NCI-H1092 (cell line): Measurements from ENCODE around the gene DCDC2C.
A peak's percentile ranks its signal among the peaks of the same experiment; 100 is the strongest.

ENCODE experiments used
- DNase-seq: peaks from one replicate; lab custom pipeline; 2025; lab: John Stamatoyannopoulos, UW

Gene DCDC2C

DNA sequence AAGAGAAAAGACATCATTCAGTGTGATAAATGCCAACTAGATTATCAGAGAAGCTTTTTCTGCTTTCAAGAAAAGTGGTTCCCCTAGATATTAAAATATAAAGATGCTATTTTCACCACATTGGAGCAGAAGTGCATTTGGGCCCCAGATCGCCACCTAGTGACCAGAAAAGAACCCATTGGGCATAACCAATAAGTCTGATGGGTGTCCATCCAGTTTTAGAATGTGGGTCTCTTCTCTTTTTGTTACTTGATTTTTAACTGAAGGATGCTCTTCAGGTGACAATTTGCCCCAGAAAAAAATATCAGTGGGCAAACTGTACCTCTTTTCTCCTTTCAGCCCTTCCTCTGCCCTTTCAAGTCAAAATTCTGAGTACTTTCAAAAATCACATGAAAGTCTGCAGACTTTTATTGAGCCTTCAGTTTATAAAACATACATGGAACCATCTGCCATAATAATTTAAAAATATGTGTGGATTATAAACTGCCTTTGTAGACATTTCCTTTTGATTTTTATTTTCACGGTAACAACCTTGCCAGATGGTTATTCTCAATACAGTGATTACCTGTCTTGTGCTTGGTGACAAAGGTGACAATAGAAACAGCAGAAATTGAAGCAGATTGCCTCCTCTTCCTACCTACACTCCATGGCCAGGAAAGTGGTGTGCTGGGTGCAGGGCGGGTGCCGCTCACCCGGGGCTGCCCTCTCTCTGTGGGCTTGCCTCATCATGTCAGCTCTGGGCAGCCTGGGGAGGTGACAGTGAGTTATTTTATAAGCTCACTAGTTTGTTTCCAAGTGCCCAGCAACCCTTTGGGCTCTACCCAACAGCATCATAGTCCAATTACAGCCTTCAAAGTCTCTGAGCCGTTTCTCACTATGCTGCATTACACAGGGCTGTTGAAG is 124.5 kb downstream of the DCDC2C start:
- no peak for DNase-seq

DNA sequence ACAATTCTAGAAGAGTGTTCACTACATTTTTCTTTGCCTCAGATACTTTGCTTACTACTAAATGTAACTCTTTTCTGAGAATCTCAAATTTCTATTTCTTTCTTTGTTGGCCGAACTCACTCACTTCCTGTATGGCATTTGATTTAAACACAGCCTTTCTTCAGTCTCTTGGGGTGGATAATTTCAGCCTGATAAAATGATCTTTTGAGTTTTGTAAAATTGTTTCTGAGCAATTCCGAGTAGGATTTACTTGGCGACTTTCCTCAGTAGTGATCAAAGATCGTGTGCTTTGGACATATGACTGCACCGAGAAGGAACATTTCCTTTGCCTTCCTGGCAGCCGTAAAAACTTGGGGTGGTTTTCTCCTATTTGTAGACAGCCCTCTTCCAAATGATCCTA is 127.4 kb downstream of the DCDC2C start:
- no peak for DNase-seq

DNA sequence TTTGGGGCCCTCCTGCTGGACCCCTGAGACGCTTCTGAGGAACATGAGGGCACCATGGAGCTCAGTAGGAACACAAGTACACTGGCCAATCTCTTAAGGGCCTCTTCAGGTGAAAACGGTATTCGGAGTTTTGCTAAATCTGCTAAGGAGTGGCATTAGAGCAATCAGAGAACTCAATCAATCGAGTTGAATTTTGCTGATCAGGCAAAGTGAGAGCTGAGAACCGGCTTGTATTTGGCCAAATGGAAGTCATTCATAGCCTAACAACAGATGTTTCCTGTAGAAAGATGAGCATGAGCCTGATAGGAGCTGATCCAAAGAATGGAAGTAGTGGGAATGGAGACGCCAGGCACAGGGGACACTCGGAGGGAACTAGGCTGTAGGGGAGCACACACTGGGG is 133.7 kb downstream of the DCDC2C start:
- no peak for DNase-seq

- DNase-seq, result no peak
These were observed 135.0 kb downstream of the DCDC2C start for GRCh38 chr2:3838348-3838747.

DNA sequence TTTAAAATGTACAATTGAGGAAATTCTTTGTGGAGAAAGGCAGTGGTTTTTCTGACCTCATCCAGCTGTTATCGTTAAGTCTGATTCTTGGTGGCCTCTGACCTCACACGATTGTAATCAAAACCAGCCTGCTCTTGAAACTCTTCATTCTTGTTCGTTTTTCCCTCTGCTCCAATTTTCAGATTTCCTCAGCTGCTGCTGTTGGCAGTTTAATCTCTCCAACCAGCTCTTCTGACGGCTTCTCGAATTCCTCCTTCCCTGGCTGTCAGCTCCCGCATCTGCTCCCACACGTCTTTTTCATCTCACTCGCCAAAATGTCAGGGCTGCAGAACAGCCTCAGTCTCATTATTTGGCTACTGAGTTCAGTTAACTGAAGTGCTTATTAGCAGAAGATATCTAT is 136.1 kb downstream of the DCDC2C start:
- DNase-seq, result no peak

DNA sequence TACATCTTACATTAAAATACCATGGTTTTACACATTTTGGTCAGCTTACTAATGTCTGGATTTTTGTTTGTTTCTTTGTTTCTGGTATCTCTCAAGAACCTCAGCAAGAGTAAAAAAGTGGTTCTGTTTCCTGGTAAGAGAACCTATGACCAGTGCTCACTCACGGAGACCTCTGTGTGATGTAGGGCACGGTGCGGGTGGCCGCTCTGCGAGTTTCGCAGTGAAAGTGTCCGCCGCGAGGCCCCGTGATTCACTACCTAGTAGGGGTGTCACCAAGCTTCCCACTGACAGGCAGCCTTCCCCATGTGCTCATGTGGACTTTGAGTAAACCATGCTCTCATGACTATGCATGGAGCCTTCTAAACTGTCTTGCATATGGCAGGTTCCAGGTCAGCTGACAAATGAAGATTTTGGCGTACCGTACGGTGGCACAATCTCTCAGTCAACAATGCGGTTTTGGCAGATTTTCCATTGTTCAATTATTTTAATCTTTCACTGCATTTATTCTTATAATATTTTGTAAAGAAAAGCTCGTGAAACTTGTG is 137.3 kb downstream of the DCDC2C start:
- DNase-seq, result no peak

DNA sequence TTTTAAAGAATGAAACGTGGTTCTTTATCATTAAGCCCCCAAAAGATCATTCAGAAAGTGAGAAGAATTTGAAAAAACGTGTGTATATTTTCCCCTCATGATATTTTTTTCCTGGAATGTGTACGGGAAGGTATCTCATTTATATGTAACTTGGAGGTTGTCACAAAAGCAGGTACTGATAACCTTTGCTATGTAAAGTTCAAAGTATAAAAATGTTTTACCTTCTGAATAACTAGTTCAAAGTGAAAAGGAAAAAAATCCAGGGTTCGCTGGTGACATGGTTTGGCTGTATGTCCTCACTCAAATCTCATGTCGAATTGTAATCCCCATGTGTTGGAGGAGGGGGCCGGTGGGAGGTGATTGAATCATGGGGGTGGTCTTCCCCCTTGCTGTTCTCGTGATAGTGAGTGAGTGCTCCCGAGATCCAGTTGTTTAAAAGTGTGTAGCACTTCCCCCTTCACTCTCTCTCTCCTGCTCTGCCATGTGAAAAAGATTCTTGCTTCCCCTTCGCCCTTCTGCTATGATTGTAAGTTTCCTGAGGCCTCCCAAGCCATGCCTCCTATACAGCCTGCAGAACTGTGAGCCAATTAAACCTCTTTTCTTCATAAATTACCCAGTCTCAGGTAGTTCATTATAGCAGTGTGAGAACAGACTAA is 144.2 kb downstream of the DCDC2C start:
- DNase-seq, result no peak

GRCh38 chr2:3848776-3849175 is 145.4 kb downstream of the DCDC2C start:
- no peak for DNase-seq

DNA sequence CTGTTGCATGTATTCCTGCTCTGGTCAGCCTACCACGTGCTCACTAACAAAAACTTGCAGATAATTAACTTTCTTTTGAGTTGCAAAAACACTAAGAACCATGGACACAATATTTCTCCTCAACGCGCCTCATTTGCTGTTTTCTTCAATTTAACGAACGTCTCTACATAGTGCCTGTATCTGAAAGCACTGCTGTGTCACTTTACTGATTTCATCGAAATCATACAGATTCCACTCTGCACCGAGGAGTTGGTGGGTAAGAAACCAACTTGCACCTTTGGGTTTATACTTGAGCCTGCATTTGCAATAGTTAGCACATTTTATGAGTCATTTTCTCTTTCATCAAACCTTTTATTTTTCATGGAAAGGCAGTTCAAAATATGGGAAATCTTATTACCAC is 145.8 kb downstream of the DCDC2C start:
- DNase-seq, result no peak

GRCh38 chr2:3857576-3857975 is 154.2 kb downstream of the DCDC2C start:
- peak; percentile 23 for DNase-seq

- no peak for DNase-seq
These were observed 161.8 kb downstream of the DCDC2C start for GRCh38 chr2:3864943-3865865.

DNA sequence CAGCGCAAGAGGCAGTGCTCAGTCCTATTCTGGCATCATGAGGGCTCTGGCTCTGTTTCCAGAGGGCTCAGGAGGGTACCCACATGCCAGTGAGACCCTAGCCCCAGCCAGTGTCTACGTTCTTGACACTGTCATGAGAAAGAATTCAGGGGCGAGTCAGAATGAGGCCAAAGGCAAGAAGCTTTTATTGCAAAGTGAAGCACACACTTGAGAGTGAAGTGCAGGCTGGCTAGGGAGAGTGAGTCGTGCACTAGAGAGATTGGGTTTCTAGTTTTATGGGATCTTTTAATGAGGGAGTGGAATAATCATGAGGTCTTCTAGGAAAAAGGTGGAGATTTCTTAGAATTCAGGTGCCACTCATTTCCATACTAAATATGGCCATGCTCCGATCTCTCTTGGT is 164.1 kb downstream of the DCDC2C start:
- DNase-seq, result no peak

DNA sequence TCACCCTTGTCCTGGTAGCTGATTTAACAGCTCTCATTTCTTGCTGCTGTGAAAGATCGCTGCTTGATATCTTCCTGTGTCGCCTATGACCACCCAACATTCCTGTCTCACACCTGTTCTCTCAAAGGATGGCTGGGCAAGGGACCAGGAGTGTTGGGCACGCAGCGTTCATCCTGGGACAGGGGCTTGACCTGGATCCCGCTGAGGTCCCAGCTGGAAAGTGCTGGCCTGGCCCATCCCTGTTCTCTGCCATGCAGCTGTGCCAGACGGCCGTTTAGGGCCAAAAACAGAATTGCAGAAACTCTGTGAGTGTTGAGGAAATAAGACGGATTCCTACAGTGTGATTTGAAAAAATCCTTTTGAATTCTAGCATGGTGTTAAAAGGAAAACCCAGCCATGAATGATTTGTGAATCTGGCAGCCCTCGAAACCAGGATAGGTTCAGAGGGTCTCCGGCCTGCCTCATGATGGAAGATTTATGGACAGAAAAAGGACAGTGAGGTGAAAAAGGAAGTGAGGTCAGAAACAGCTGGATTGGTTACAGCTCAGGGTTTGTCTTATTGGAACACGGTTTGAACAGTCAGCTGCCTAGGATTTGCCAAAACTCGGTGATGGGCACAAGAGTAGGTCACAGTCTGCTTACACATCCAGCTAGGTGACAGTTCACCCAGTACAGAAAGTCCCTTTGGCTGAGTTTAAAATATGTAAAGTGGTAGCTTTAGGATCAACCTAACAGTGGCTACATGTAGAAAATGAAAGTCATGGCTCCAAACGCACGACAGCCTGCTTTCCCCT is 164.8 kb downstream of the DCDC2C start:
- DNase-seq, result no peak

GRCh38 chr2:3870222-3870621 is 166.8 kb downstream of the DCDC2C start:
- no peak for DNase-seq

GRCh38 chr2:3871002-3871401 is 167.6 kb downstream of the DCDC2C start:
- no peak for DNase-seq

DNA sequence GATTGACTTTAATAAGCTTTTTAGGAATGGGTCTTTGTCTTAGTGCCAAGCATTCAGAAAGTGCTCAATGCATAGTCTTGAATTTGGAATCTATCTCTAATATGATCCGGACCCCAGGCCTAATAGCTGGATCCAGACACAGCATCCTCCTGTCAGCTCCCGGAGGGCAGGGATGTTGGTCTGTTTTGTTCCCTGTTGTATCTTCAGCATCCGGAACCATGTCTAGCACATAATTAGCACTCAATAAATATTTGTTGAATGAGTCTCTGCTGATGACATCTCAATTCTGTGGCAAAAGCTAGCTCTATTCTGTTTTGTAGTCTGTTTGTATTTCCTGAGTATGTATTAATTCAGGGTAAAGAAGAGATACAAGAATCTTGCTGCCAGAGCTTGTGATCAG is 169.1 kb downstream of the DCDC2C start:
- no peak for DNase-seq

- no peak for DNase-seq
These were observed 170.5 kb downstream of the DCDC2C start for GRCh38 chr2:3873899-3874298.

GRCh38 chr2:3876221-3876620 is 172.8 kb downstream of the DCDC2C start:
- no peak for DNase-seq

DNA sequence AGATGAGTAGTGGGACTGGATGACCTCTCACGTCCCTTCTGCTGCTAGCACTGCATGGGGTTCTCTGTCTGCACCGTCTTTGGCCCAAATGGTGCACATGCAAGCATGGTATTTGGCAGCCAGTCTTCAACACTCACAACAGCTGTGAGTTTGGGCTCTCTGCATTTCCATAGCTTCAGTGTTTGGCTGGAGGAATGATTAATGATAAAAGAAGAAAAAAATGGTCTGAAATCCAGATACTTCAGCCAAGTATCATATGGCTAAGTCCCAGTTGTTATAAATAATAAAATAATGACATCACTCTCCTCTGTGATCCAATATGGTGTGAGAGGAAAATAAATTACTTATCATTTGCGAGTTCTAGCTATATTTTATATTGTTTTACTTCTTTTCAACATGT is 173.3 kb downstream of the DCDC2C start:
- DNase-seq, result no peak

DNA sequence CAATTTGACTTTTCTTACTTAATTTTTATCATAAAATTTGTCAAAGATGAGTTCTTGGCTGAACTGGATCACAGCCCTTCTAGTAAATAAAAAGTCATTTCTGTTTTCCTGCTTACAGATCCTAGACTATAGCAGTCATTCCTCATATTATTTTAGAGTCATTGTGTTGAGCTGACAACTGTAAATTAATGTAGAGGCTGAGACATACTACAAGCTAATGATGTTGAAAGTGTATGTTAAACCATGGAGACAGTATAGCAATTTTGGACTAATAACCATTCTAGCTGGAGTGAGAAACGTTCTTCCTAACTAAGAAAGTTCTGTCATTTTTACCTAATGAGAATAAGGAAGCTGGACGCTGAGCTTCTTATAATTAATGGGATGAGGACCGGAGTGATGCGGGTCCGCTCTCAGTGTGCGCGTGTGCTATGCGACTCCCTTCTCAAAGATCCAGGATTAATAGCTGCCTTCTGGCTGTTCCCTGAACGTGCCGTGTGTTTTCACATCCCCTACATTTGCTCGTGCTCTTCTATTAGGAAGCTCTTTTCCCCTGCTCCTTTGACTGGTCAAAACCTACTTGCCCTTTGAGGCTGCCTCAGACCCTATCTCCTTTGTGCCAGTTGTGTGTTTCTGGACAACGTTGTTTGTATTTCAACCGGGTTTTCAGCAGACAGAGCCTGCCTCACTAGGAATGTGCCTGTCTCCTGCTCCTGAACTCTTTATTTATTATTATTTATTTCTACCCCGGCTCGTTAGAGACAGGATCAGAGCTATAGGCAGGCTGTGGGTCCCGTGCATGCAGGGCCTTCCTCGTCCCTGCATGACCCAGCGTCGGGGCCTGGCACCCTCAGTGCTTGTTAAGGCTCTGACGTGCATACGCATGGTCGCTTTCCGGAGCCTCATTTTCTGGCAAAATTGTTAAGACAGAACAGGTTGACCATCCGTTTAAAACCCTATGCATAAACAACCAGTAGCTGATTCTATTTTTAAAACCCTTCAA is 182.6 kb downstream of the DCDC2C start:
- DNase-seq, result no peak
